GM21737 (cell line): Measurements from ENCODE around the gene CSF1.
"Not testable (repeated sequence)": the region's sequence is repeated elsewhere in the genome, so short reads cannot be mapped to it uniquely, and the experiment has no call there.

Experiments used
- ATAC-seq: cut with Tn5 transposase; IDR thresholded peaks from one replicate; pipeline ENCODE4 v1.9.1; 2021; ENCODE audit warnings: mild to moderate bottlenecking, moderate library complexity; ENCODE audit not compliant: unreplicated experiment

CSF1 gene

GRCh38 chr1:109917768-109918606 is 7.3 kb downstream of the CSF1 start:
- ATAC-seq, result no peak

DNA sequence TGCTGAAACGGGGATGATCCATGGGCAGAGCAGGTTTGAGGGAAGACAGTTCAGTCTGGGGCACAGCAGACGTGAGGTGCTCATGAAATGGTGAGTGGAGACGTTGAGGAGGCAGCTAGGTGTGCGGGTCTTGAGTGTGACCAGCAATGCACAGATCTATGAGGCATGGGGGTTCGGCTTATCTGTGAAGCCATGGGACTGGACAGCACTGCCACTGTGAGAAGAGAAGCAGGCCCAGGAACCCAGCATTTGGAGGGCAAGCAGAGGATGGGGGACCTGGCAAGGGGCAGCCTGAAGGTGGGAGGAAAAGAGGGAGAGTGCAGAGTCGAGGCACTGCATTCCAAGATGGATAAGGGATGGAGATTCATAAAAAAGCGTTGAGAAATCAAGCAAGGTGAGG is 8.0 kb downstream of the CSF1 start:
- ATAC-seq, result no peak

DNA sequence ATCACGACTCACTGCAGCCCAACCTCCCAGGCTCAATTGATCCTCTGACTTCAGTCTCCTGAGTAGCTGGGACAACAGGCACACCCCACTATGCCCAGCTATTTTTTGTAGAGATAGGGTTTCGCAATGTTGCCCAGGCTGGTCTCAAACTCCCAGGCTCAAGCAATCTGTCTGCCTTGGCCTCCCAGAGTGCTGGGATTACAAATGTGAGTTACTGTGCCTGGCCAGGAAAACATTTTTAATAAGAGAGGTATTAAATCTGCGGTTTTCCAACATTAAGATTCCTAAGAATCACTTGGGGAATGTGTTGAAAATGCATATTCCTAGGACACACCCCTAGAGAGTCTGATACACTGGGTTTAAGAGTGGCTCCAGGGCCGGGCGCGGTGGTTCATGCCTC is 8.7 kb downstream of the CSF1 start:
- no peak for ATAC-seq

GRCh38 chr1:109920391-109920790 is 9.7 kb downstream of the CSF1 start:
- not testable (repeated sequence) for ATAC-seq

DNA sequence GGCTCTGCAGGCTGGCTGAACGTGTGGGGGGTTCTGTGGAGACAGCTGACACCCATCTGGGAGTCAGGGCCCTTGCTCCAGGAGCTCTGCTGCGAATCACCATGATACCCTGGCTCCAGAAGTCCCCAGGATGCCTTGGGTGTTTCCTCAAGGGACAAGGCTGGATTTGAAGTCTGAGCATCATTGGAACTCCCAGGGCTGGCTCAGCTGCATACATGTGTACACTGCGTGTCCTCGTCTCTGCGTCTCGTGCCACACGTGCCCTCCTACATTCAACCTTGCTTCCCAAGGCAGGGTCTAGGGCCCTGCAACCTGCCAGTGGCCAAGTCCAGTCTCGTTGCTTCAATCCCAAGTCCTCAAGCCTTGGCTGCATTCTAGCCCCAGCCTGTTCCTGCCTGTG is 11.7 kb downstream of the CSF1 start:
- no peak for ATAC-seq

GRCh38 chr1:109923131-109923945 is 12.7 kb downstream of the CSF1 start:
- ATAC-seq, result no peak

GRCh38 chr1:109923946-109924275 is 13.3 kb downstream of the CSF1 start:
- ATAC-seq, result no peak

DNA sequence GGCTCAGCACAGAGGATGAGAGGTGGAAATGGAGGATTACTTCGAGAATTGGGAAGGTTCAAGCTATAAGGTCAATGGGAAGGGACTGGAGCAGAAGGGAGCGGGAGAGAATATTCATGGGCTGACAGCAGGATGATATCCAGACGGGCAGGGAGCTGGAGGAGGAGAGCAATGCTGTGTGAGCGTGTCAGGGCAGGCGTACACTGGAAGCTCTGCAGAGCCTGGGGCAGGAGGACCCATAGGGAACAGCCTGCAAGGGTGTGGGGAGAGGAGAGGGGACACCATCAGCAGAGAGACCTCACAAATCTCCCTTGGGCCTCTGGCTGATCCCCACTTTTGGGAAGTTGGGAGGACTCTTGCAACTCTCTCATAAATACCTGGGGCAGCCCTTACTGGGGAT is 13.7 kb downstream of the CSF1 start:
- ATAC-seq, result no peak

GRCh38 chr1:109925159-109925990 is 14.7 kb downstream of the CSF1 start:
- ATAC-seq, result no peak

- no peak for ATAC-seq
These were observed 16.1 kb downstream of the CSF1 start for GRCh38 chr1:109926662-109927300.

- no peak for ATAC-seq
These were observed 16.7 kb downstream of the CSF1 start for GRCh38 chr1:109927356-109927755.

GRCh38 chr1:109927911-109928321 is 17.3 kb downstream of the CSF1 start:
- no peak for ATAC-seq

DNA sequence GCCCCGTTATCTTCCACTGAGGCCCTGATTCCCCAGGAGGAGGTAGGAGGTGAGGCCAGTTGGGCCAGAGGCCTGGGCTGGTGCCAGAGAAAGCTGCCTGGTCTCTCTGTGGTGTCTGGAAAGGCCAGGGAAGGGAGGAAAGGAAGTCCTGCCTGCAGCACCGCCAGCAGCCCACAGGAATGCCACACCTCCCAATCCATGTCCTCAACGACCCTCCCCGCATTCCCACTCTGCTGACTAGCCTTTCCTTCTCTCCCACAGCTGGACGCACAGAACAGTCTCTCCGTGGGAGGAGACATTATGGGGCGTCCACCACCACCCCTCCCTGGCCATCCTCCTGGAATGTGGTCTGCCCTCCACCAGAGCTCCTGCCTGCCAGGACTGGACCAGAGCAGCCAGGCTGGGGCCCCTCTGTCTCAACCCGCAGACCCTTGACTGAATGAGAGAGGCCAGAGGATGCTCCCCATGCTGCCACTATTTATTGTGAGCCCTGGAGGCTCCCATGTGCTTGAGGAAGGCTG is 18.0 kb downstream of the CSF1 start:
- ATAC-seq, result no peak

DNA sequence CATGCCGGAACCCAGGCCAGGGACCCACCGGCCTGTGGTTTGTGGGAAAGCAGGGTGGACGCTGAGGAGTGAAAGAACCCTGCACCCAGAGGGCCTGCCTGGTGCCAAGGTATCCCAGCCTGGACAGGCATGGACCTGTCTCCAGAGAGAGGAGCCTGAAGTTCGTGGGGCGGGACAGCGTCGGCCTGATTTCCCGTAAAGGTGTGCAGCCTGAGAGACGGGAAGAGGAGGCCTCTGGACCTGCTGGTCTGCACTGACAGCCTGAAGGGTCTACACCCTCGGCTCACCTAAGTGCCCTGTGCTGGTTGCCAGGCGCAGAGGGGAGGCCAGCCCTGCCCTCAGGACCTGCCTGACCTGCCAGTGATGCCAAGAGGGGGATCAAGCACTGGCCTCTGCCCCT is 18.5 kb downstream of the CSF1 start:
- no peak for ATAC-seq

DNA sequence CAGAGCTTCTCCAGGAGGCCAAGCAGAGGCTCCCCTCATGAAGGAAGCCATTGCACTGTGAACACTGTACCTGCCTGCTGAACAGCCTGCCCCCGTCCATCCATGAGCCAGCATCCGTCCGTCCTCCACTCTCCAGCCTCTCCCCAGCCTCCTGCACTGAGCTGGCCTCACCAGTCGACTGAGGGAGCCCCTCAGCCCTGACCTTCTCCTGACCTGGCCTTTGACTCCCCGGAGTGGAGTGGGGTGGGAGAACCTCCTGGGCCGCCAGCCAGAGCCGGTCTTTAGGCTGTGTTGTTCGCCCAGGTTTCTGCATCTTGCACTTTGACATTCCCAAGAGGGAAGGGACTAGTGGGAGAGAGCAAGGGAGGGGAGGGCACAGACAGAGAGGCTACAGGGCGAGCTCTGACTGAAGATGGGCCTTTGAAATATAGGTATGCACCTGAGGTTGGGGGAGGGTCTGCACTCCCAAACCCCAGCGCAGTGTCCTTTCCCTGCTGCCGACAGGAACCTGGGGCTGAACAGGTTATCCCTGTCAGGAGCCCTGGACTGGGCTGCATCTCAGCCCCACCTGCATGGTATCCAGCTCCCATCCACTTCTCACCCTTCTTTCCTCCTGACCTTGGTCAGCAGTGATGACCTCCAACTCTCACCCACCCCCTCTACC is 19.1 kb downstream of the CSF1 start:
- ATAC-seq, result no peak

GRCh38 chr1:109930252-109930993 is 19.8 kb downstream of the CSF1 start:
- no peak for ATAC-seq

- no peak for ATAC-seq
These were observed 20.6 kb downstream of the CSF1 start for GRCh38 chr1:109931189-109931731.

DNA sequence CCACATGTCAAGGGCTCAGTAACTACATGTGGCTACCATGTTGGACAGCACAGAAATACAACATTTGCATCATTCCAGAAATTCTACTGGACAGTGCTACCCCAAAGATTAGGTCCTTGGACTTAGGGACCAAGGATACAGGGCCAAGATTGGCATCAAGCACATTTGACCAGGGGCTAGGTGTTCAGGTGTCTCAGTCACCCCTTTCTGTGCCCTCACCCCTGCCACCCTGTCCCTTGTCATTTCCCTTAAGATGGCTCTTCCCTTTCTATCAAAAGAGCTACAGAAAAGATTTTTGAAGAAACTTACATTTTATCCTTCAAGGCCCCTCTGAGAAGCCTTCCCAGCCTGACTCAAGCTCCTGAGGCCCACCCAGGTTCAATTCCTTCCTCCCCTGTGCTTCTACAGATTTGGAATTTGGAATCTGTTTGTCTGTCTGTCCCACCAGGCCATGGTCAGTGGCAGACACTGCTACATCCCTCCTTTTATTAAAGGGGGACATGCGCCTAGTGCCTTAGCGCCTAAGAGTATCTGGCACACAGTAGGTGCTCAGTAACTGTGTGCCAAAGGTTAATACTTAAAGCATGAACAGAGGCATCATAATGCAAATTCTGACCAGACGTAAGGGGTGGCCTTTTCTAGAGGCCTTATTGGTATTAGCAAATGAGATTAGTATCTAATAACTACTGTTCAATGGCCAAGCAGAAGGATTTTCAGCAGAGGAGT is 21.4 kb downstream of the CSF1 start:
- ATAC-seq, result no peak
